NCI-H1105 (cell line): ENCODE results near the gene NEDD4L.

Source experiments
- DNase-seq: peaks from one replicate; lab custom pipeline; 2025; lab: John Stamatoyannopoulos, UW

The NEDD4L gene

GRCh38 chr18:58398648-58399398 lies 354.8 kb downstream of the NEDD4L start:
- DNase-seq: no peak

DNA sequence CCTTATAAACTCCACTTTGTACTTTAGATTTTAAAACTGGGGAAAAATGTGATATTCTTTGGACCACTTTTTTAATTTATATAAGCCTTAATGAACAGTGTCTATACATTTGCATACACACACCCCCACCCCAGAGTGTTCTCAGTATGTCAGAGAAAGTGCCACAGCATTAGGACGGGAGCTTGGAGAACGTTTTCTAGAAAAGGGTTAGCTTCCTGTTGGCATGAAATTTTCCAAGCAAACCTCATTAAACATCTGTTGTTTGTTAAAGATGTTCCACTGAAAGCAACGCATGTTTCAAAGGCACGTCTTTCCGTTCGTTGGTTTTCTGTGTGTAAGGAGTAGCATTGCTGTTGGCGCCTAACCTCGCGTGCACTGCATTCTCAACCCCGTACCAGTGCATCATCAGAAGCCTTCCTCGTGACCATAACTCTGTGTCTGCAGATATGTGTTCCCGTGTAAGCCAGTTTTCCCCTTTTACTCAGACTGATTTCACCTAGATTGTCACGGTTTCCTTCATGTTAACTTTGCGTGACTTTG lies 356.4 kb downstream of the NEDD4L start:
- no peak for DNase-seq

- DNase-seq: no peak
Observed at GRCh38 chr18:58401191-58401590, 357.2 kb downstream of the NEDD4L start.

- peak; percentile 6 for DNase-seq
Observed at GRCh38 chr18:58402247-58402646, 358.2 kb downstream of the NEDD4L start.

GRCh38 chr18:58402951-58403702 lies 359.1 kb downstream of the NEDD4L start:
- no peak for DNase-seq

GRCh38 chr18:58403799-58404455 lies 359.9 kb downstream of the NEDD4L start:
- no peak for DNase-seq

GRCh38 chr18:58405107-58405898 lies 361.3 kb downstream of the NEDD4L start:
- DNase-seq: no peak

- no peak for DNase-seq
Observed at GRCh38 chr18:58407263-58407648, 363.2 kb downstream of the NEDD4L start.

GRCh38 chr18:58407649-58408407 lies 363.8 kb downstream of the NEDD4L start:
- no peak for DNase-seq

DNA sequence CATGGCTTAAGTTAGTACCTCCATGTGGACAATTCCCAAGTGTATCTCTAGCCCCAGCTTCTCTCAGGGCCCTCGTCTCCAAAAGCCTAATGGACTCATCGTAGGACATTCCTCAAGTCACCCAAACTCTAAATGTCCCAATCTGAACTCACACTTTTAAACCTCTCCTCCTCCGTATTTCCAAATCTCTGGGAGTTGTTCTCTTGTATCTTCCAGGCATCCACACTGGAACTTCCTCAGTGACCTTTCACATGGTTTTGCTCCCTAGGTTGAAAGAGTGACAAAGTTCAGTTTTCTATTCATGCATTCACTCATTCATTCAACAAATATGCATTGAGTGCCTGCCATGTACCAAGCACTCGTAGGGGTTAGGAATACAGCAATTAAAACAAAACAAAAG lies 364.6 kb downstream of the NEDD4L start:
- DNase-seq: no peak

DNA sequence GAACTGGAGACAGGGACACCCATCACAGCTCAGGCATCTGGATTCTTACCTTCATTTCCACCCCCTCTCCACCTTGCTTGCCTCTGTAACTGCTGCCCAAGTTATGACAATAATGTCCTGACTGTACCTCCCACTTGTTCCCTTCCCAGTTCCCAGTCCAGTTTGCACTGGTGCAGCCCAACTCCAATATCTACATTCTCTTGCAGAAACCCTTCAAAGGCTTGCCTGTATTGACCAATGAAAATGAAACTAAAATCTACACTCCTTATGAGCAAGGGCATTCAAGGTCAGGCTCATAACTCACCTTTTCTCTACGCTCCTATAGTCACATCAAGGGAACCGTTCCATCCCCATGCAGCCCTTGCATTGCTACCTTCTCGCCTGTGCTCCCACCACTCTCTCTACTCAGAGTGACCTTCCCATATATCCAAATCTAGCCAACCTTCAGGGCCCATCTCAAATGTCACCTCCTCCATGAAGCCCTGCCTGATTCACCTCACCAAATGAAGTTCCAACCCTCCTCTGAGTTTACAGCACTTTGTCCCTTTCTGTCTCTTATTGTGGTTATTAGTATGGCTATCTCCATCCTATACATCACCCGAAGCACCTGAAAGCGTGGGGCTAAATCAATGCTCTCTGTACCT lies 365.9 kb downstream of the NEDD4L start:
- no peak for DNase-seq

GRCh38 chr18:58411323-58411722 lies 367.3 kb downstream of the NEDD4L start:
- no peak for DNase-seq

DNA sequence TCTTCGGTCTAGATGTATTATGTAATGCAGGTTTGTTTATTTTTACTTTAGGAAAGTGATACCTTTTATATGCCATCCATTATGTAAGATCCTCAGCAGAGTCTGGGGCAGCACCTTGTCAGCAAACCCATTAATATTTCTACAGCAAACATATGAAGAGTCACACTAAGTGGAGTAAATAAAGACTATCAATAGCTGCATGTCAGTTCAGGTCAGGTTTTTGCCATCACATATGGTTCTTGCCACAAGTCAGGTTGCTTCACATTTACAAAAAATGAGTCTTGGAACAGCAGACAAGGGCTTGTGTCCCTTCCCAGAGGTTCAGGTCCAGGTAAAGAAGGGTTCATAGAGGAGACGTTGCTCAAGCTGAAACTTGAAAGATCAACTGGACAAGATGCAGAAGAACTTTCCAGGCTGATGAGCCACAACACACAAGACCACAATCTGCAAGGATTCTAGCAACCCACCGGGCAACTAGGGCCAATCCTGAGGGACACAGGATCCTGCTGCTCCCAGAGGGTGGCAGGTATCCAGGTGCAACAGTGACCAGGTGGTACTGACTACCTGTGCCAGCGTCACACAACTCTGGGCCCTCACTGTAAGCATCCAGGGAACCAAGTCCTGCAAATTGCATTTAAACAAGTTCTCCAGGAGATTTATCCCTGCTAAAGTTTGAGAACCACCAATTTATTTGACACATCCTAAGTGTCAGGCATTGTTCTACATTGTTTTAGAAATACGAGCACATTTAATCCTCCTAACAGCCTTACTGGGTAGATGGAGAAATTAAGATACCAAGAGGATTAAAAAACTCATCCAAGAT lies 369.0 kb downstream of the NEDD4L start:
- DNase-seq: no peak

- no peak for DNase-seq
Observed at GRCh38 chr18:58413667-58414628, 369.9 kb downstream of the NEDD4L start.

- no peak for DNase-seq
Observed at GRCh38 chr18:58416014-58416703, 372.1 kb downstream of the NEDD4L start.

- DNase-seq: no peak
Observed at GRCh38 chr18:58416704-58417683, 373.0 kb downstream of the NEDD4L start.

DNA sequence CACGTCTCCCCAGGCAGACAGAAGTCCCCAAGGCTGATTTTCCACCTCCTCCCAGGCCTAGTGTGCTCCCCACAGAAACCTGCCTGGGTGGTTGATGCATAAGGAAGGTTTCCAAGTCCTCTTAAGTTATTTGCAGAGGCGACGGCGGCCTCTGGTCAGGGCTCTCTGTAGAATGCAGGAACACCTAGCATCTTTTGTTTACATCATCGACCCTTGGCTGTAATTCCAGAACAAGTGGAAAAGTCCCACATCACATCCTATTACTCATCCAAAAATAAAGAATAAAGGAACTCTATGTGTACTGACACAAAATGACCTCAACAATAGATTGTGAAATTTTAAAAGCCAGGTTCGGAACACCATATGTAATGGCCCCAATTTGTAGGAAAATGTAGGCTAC lies 373.7 kb downstream of the NEDD4L start:
- no peak for DNase-seq
